ENCODE results near the gene TEX12.

Gene TEX12

DNA sequence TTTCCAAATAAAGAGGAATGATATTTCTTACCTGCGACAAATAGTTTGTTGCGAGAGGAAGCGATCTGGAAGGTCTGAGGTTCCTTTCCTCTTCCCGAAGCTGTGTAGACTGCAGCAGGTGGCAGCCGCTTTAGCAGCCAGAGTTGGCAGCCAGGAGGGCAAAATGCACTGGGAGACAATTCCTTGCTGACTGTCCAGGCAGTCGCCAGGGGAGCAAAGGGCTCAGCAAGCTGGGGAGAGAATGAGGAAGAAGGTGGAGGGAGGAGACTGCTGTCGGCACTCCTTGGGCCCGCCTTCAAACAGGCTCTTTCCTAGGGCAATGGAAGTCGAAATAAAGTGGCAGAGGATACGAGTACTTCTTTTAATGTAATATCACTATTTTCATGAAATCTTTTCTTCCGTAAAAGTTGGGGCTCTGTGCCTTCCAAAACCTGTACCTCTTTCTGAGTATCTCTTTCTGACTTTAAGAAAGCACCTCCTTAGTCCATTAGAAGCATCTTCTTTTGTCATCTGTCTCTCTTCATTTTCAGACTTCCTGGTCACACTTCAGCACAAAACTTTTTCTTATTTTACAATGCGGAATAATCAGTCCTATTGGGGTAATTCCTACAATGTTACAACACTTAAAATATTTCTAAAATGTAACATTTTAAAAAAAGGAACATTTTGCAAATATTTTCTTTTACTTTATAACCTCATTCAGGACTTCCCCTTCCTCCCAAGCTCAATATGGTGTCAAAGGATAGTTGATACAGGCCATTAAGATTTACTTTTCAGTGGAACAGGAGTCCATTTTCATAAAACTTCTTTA lies 3.1 kb upstream of the TEX12 start, which contains the start of gene IL18:
IL18 (minus strand) TSS at position 220 of the 811 bp plus-strand sequence. CDS start 9,041 bp downstream, outside the sequence.
- in situ Hi-C loops (cut with HindIII; ENCODE audit: low sequenced_read_pairs): loop anchor here (5.0 kb wide), 1 partner anchor 33 kb away; no protein-coding TSS in a partner anchor

- in situ Hi-C loops (cut with HindIII; ENCODE audit: low sequenced_read_pairs): no loop called here
These were observed 2.1 kb upstream of the TEX12 start for GRCh38 chr11:112165049-112165448.

DNA sequence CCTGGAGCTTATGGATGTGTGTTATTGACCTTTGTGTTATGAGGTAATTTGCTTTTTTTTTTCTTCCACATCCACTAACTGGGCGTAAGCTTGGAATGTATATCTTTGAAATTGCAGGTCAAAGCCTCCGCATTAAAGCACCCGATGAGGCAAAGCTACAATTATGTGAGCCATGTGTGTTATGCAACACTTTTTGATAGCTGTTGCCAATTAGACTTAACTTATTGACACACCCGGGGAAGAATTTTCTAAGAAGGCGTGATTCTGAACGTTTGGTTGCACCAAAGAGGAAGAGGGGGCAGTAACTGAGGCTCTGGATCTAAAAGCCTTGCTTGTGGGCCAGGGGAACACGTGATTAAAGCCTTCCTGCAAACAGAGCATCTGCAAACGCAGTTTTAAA lies 610 bp upstream of the TEX12 start:
- in situ Hi-C loops (cut with HindIII; ENCODE audit: low sequenced_read_pairs): no loop called here

DNA sequence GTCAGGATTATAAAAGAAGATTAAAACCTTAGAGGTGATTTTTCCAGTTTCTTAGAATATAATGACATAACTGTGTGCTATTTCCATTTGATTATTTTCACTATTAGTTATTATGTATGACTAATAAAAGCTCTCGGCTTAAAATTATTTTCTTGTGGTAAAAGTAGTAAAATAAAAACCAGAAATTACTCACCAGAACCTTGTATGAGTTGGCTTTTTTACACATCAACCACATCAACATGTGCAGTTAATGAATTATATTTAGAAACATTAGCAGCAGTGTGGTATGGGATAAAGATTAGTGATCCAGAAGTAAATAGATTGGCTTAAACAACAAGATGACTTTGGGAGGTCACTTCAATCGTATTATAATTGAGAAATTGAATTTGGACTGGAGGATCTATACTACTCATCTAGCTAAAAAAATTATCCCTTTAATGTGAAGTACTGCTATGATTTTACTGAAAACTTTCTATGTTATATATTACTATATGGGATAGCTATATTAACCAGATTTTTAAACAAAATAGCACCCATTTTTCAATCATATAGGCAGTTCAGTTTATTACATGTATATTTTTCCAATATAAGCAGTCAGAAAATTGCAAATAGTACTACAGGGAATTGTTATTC lies 5.3 kb downstream of the TEX12 start:
- in situ Hi-C loops (cut with HindIII; ENCODE audit: low sequenced_read_pairs): no loop called here

- in situ Hi-C loops (cut with HindIII; ENCODE audit: low sequenced_read_pairs): no loop called here
These were observed 6.0 kb downstream of the TEX12 start for GRCh38 chr11:112173152-112173551.

DNA sequence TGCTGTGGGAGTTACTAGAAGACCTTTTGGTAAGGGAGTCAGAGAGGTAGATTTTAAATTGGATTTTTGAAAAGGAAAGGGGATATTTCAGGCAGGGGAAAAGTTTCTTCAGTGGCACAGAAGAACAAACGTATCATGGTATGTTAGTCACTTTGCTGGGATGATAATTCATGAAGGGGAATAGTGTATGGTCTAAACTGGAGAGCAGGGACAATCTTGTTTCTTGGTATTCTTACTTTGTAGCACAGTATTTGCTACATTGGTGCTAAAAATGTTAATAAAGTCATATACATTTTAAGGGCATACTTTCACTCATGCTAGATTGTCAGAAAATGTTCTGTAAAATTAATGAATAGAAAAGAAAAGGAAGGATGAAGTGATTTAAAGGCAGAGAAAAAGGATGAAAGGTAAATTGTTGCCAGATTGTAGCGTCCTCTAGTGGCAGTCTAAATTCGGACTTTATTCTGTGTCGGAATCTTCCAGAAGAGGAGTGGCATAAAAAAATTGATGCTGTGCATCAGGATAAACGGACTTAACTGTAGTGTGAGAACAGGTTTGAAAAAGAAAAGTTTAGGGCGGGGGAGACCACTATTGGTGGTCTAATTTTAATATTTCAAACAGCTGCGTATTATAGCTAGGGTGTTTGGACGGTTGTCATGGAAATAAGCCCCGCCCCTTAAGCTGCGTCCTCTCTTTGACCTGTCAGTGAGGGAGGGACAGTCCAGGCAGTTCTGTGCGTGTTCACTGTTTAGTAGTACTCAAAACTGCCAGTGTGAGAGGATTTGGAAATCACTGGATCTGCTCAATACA lies 7.8 kb downstream of the TEX12 start, which contains the start of gene BCO2:
BCO2 (plus strand) TSS at position 724 of the 810 bp plus-strand sequence. CDS start 90 bp downstream, outside the sequence.
- in situ Hi-C loops (cut with HindIII; ENCODE audit: low sequenced_read_pairs): loop anchor here (5.0 kb wide), 1 partner anchor 73 kb away; no protein-coding TSS in a partner anchor

DNA sequence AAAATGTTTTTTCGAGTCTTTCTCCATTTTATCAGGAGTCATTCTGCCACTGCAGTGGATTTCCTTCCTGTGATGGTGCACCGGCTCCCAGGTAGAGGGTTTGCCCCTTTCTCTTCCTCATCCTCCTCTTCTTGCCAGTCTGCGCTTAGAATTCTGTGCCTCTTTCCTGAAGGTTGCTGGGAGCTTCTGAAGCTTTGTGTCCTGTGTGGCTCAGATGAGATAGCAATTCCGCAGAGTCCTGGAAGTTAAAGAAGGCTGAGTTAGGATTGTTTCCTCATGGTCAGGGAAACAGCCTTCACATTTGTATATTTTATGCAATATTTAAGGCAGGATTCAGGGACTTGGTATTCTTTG lies 8.4 kb downstream of the TEX12 start:
- in situ Hi-C loops (cut with HindIII; ENCODE audit: low sequenced_read_pairs): loop anchor here (5.0 kb wide), 1 partner anchor 73 kb away; no protein-coding TSS in a partner anchor

DNA sequence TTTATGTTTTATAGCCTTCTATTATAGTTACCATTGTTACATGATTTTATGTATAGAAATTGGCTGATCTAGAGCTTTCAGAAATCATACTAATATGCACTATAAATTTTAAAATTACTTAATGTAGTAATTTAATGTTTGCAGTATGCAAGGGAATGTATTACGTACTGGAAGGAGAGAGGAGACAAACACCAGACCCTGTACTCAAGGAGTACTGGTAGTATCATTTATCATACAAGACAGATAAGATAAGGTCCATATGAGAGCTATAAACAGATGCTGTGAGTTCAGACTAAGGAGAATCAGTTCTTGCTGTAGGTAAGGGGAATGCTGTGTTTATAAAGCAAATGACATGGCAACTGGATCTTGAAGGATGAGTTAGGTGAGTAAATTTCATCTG lies 8.9 kb downstream of the TEX12 start:
- in situ Hi-C loops (cut with HindIII; ENCODE audit: low sequenced_read_pairs): loop anchor here (5.0 kb wide), 1 partner anchor 74 kb away; no protein-coding TSS in a partner anchor

DNA sequence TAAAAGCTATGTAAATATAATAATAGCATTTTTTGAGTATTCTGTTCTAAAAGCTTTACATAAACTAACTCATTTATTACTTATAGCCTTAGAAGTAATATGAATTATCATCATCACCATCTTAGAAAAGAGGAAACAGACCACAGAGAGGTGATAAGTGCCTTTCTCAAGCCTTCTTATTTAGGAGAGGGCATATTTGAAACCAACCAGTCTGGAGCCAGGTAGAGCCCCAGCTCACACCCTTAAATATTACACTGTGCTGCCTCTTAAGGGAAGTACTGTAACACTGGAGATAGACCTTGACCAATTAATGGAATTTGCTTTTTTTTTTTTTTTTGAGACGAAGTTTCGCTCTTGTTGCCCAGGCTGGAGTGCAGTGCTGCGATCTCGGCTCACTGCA lies 10.4 kb downstream of the TEX12 start:
- in situ Hi-C loops (cut with HindIII; ENCODE audit: low sequenced_read_pairs): loop anchor here (5.0 kb wide), 1 partner anchor 75 kb away; no protein-coding TSS in a partner anchor

DNA sequence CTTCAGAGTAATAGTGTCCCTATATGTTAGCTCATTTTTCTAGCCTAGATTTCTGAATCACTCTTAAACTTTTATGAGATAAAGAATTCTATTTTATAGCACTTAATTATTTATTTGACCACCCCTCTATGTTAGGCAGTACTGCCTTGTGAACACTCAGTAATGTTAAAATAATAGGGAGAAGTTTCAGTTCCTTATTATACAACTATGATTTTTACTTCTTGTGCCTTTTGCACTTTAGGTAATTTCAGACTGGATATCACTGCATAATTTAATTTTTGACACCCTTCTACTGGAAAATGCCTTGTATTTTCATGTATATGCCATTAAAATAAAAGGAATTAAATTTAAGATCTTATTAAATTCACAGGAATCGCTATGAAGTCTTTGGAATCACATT lies 11.3 kb downstream of the TEX12 start:
- in situ Hi-C loops (cut with HindIII; ENCODE audit: low sequenced_read_pairs): loop anchor here (5.0 kb wide), 1 partner anchor 76 kb away; no protein-coding TSS in a partner anchor

GRCh38 chr11:112178936-112179335 lies 11.8 kb downstream of the TEX12 start:
- in situ Hi-C loops (cut with HindIII; ENCODE audit: low sequenced_read_pairs): loop anchor here (5.0 kb wide), 1 partner anchor 77 kb away; no protein-coding TSS in a partner anchor

GRCh38 chr11:112179601-112180000 lies 12.4 kb downstream of the TEX12 start:
- in situ Hi-C loops (cut with HindIII; ENCODE audit: low sequenced_read_pairs): loop anchor here (5.0 kb wide), 1 partner anchor 77 kb away; no protein-coding TSS in a partner anchor

GRCh38 chr11:112182867-112183266 lies 15.7 kb downstream of the TEX12 start:
- in situ Hi-C loops (cut with HindIII; ENCODE audit: low sequenced_read_pairs): no loop called here

- in situ Hi-C loops (cut with HindIII; ENCODE audit: low sequenced_read_pairs): no loop called here
These were observed 18.7 kb downstream of the TEX12 start for GRCh38 chr11:112185883-112186282.

- in situ Hi-C loops (cut with HindIII; ENCODE audit: low sequenced_read_pairs): no loop called here
These were observed 19.1 kb downstream of the TEX12 start for GRCh38 chr11:112186304-112186703.

- in situ Hi-C loops (cut with HindIII; ENCODE audit: low sequenced_read_pairs): loop anchor here (5.0 kb wide), 2 partner anchors 33 to 42 kb away; partner anchors contain the start of gene IL18
These were observed 27.9 kb downstream of the TEX12 start for GRCh38 chr11:112195113-112195512.

- in situ Hi-C loops (cut with HindIII; ENCODE audit: low sequenced_read_pairs): loop anchor here (5.0 kb wide), 2 partner anchors 34 to 41 kb away; partner anchors contain the start of gene IL18
These were observed 28.8 kb downstream of the TEX12 start for GRCh38 chr11:112195951-112196351.

DNA sequence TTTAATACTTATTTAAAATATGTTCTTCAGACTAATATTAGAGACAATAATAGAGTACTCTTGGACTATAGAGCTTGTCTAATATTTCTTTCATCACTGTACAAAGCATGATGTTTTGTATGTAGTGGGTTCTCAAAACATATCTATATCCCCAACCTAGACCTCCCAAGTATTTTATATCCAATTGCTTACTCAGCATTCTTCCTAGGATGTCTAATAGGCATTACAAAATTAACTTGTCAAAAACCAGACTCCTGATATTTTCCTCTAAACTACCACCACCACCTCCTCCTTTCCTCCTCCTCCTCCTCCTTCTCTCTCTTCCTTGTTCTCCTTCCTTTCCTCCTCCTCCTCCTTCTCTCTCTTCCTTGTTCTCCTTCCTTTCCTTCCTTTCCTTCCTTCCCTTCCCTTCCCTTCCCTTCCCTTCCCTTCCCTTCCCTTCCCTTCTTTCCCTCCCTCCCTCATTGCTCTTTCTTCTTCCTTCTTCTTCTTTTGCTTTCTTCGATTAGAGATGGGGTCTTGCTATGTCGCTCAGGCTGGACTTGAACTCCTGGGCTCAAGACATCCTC lies 29.4 kb downstream of the TEX12 start:
- in situ Hi-C loops (cut with HindIII; ENCODE audit: low sequenced_read_pairs): loop anchor here (5.0 kb wide), 2 partner anchors 34 to 41 kb away; partner anchors contain the start of gene IL18

GRCh38 chr11:112199101-112199500 lies 31.9 kb downstream of the TEX12 start:
- in situ Hi-C loops (cut with HindIII; ENCODE audit: low sequenced_read_pairs): loop anchor here (5.0 kb wide), 2 partner anchors 37 to 38 kb away; partner anchors contain the start of gene IL18

DNA sequence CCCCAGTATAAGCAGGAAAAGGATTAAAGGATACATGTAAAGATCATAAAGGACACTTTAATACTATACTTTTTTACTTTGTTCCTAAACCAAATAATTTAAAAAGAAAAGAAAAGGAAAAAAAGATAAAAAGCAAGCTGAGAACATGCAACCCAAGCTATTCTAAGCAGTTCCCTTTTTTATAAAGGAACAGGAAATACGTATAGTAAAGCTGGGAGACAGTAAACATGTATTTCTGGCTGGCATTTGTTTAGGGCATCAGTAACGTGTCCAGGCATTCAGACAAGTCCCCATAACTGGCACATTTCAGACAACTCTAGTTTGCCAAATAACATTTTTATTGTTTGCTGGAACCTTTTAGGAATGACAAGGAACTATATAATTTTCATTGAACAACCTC lies 33.1 kb downstream of the TEX12 start:
- in situ Hi-C loops (cut with HindIII; ENCODE audit: low sequenced_read_pairs): no loop called here

Data from endothelial cell of hepatic sinusoid (primary cell).